RWPE2 (cell line): ENCODE data around the gene SUCO.

Source experiments
- ATAC-seq: fragments of 200-7000 bp; cut with Tn5 transposase; 3 replicates; pipeline ENCODE4 v1.9.1; 2021; ENCODE audit warnings: low read depth
- DNase-seq: peaks from one replicate; pipeline ENCODE4 v3.0.0-alpha.2; 2020; ENCODE audit warnings: low spot score
- H3K27ac ChIP-seq: fragments of 450-650 bp; 2 replicates; pipeline ENCODE4 v1.5.1; 2017; ENCODE audit warnings: mild to moderate bottlenecking; ENCODE audit not compliant: poor library complexity, severe bottlenecking
- H3K27me3 ChIP-seq: fragments of 250-450 bp; sonication (Bioruptor Pico); 2 replicates; pipeline ENCODE4 v1.5.1; 2021; ENCODE audit warnings: mild to moderate bottlenecking, moderate library complexity; ENCODE audit not compliant: insufficient read depth, poor library complexity, severe bottlenecking
- H3K36me3 ChIP-seq: fragments of 250-450 bp; sonication (Bioruptor Pico); 2 replicates; pipeline ENCODE4 v1.5.1; 2020; ENCODE audit warnings: low read depth, mild to moderate bottlenecking, moderate library complexity
- H3K4me1 ChIP-seq: fragments of 250-450 bp; sonication (Bioruptor Pico); 2 replicates; pipeline ENCODE4 v1.5.1; 2021; ENCODE audit warnings: mild to moderate bottlenecking, moderate library complexity; ENCODE audit not compliant: insufficient read depth, poor library complexity, severe bottlenecking
- H3K4me3 ChIP-seq: fragments of 250-450 bp; sonication (Bioruptor Pico); 2 replicates; pipeline ENCODE4 v1.5.1; 2021; ENCODE audit warnings: mild to moderate bottlenecking, moderate library complexity; ENCODE audit not compliant: severe bottlenecking
- H3K9me3 ChIP-seq: fragments of 250-450 bp; sonication (Bioruptor Pico); 2 replicates; pipeline ENCODE4 v1.5.1; 2021; ENCODE audit warnings: mild to moderate bottlenecking, moderate library complexity; ENCODE audit not compliant: severe bottlenecking
- CTCF ChIP-seq: fragments of 450-650 bp; IDR thresholded peaks from one replicate; pipeline ENCODE4 v1.5.1; 2017; ENCODE audit warnings: mild to moderate bottlenecking, moderate library complexity; ENCODE audit not compliant: poor library complexity, severe bottlenecking

SUCO gene

GRCh38 chr1:172533513-172534151 is 682 bp downstream of the SUCO start:
- DNase-seq: peak; percentile 45

DNA sequence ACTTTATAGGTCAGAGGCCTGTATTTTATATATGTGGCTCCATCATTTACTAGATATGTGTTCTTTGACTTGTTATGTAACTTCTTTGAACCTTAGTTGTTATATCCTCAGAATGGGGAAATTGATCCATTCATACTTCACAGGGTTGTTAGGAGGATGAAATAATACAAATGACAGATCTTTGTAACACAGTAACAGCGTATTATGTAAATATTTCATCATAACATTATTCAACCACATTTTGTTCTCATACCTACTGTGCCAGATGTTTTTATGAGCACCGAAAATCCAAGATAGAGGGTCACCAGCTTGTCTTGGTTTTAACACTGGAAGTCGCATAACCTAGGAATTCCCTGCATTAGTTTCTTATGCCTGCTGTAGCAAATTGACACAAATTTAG is 3.3 kb downstream of the SUCO start:
- Histone ChIP-seq H3K27ac (no peak overlapping the region), H3K4me1 (peaks cover 26% of the 10 kb centered on the region)
- ATAC-seq: no peak

More at GRCh38 chr1:172533513-172534151, 682 bp downstream of the SUCO start:
- Histone ChIP-seq H3K4me3 (peak overlapping the region; percentile 79), H3K27ac (peak overlapping the region; percentile 70), H3K36me3 (no peaks in the 10 kb centered on the region), H3K9me3 (no peaks in the 10 kb centered on the region), H3K4me1 (peaks cover 23% of the 10 kb centered on the region), H3K27me3 (no peaks in the 10 kb centered on the region)
- no peak; the same call in 1 of the 3 replicates for ATAC-seq
- TF ChIP-seq CTCF: no peak

GRCh38 chr1:172537366-172537765 is 4.4 kb downstream of the SUCO start:
- H3K36me3 ChIP-seq: 0 out of 2 replicates have a peak, but pooled peaks cover 6% of the 10 kb centered on the region
- H3K4me1 ChIP-seq: peaks cover 22% of the 10 kb centered on the region
- TF ChIP-seq CTCF: no peak
- no peak for DNase-seq
- no peak overlapping the region for H3K27ac ChIP-seq
- ATAC-seq: no peak
- H3K4me3 ChIP-seq: no peak overlapping the region
- H3K27me3 ChIP-seq: no peaks in the 10 kb centered on the region
- H3K9me3 ChIP-seq: no peaks in the 10 kb centered on the region

More for the DNA sequence above, 3.3 kb downstream of the SUCO start:
- Histone ChIP-seq H3K9me3 (no peaks in the 10 kb centered on the region), H3K4me3 (no peak overlapping the region), H3K27me3 (no peaks in the 10 kb centered on the region), H3K36me3 (0 out of 2 replicates have a peak, but pooled peaks cover 3% of the 10 kb centered on the region)
- TF ChIP-seq CTCF: no peak
- no peak for DNase-seq

GRCh38 chr1:172537827-172538391 is 5.0 kb downstream of the SUCO start:
- TF ChIP-seq CTCF: no peak
- H3K4me1 ChIP-seq: peaks cover 22% of the 10 kb centered on the region
- H3K27me3 ChIP-seq: no peaks in the 10 kb centered on the region
- DNase-seq: no peak
- H3K4me3 ChIP-seq: no peak overlapping the region
- H3K27ac ChIP-seq: no peak overlapping the region
- no peak for ATAC-seq
- 0 out of 2 replicates have a peak, but pooled peaks cover 6% of the 10 kb centered on the region for H3K36me3 ChIP-seq
- H3K9me3 ChIP-seq: no peaks in the 10 kb centered on the region

DNA sequence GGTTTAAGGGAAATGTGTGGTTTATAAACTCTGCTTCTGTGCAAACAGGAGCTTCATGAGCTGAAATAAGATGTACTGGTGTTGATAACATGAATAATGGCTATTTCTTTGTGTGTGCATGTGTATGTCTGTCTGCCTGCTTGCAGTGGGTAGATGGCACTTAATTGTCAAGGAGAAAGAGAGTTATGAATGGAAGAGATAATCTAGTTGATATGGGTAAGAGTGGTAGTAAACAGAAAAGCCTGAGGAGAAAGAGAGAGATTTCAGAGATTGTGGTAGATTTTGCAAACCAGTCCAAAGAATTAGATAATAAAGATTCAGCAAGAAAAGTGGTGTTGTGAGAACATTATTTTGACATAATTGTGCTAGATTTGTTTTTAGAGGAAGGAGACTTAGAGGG is 7.7 kb downstream of the SUCO start:
- Histone ChIP-seq H3K9me3 (no peaks in the 10 kb centered on the region), H3K27ac (no peak overlapping the region), H3K4me3 (no peak overlapping the region), H3K27me3 (no peaks in the 10 kb centered on the region), H3K4me1 (peaks cover 12% of the 10 kb centered on the region), H3K36me3 (0 out of 2 replicates have a peak, but pooled peaks cover 6% of the 10 kb centered on the region)
- no peak for ATAC-seq
- no peak for DNase-seq
- no peak for TF ChIP-seq CTCF
